Kidney epithelial cell (primary cell): ENCODE measurements around the gene GPN3. TPM values are rescaled to one million over a fixed set of nuclear protein-coding genes. Genes with fewer than 3 reads are reported as not detected.
"Not testable (repeated sequence)": the region's sequence is repeated elsewhere in the genome, so short reads cannot be mapped to it uniquely, and the experiment has no call there.

Experiments
- DNase-seq: peaks from one replicate; pipeline ENCODE4 v3.0.0-alpha.2; 2010; ENCODE audit warnings: low read depth
- H3K27me3 ChIP-seq: 2 replicates; pipeline ENCODE4 v1.6.0; 2011; ENCODE audit warnings: low read length; ENCODE audit not compliant: control insufficient read depth, insufficient read depth
- H3K36me3 ChIP-seq: 2 replicates; pipeline ENCODE4 v1.5.1; 2011; ENCODE audit warnings: low read length; ENCODE audit not compliant: control insufficient read depth, insufficient read depth
- H3K4me3 ChIP-seq: 2 replicates; pipeline ENCODE4 v1.5.1; 2011; ENCODE audit warnings: low read depth, mild to moderate bottlenecking, control low read depth, low read length
- total RNA-seq: library from RNA; depleted of rRNA; stranded (reverse); fragments of >200 nt; gene quantifications from 2 replicates; pipeline ENCODE4 v1.2.3, GENCODE V29; 2015
- TF ChIP-seq, protein P1 (sequence below): IDR thresholded peaks from 2 replicates; pipeline ENCODE4 v1.5.1; 2011; ENCODE audit warnings: mild to moderate bottlenecking, moderate library complexity, low read length, control low read depth, inconsistent platforms; ENCODE audit not compliant: insufficient read depth, poor library complexity, severe bottlenecking

GPN3 gene
- total RNA-seq, 1 donor from 2014 or later: 25.9 TPM

DNA sequence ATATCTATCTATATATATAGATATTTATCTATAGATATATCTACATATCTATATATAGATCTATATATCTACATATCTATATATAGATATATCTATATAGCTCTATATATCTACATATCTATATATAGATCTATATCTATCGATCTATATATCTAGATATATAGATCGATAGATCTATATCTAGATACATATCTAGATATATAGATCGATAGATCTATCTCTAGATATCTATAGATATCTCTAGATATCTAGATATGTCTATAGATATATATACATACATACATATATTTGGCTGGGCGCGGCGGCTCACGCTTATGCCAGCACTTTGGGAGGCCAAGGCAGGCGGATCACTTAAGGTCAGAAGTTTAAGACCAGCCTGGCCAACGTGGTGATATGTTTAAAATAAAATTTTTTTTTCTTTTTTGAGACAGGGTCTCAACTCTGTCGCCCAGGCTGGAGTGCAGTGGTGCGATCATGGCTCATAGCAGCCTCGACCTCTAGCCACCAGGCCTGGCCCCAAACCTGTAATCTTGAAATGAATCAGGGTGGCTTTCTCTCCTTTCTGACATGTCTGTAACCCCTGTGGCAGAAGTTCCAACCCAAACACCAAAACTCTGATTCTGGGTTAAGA, 36.0 kb downstream of the GPN3 start:
- no peaks in the 10 kb centered on the region for H3K36me3 ChIP-seq
- no peaks in the 10 kb centered on the region for H3K27me3 ChIP-seq
- H3K4me3 ChIP-seq: no peak overlapping the region
- no peak for DNase-seq
- TF ChIP-seq, protein P1, sequence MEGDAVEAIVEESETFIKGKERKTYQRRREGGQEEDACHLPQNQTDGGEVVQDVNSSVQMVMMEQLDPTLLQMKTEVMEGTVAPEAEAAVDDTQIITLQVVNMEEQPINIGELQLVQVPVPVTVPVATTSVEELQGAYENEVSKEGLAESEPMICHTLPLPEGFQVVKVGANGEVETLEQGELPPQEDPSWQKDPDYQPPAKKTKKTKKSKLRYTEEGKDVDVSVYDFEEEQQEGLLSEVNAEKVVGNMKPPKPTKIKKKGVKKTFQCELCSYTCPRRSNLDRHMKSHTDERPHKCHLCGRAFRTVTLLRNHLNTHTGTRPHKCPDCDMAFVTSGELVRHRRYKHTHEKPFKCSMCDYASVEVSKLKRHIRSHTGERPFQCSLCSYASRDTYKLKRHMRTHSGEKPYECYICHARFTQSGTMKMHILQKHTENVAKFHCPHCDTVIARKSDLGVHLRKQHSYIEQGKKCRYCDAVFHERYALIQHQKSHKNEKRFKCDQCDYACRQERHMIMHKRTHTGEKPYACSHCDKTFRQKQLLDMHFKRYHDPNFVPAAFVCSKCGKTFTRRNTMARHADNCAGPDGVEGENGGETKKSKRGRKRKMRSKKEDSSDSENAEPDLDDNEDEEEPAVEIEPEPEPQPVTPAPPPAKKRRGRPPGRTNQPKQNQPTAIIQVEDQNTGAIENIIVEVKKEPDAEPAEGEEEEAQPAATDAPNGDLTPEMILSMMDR: no peak

DNA sequence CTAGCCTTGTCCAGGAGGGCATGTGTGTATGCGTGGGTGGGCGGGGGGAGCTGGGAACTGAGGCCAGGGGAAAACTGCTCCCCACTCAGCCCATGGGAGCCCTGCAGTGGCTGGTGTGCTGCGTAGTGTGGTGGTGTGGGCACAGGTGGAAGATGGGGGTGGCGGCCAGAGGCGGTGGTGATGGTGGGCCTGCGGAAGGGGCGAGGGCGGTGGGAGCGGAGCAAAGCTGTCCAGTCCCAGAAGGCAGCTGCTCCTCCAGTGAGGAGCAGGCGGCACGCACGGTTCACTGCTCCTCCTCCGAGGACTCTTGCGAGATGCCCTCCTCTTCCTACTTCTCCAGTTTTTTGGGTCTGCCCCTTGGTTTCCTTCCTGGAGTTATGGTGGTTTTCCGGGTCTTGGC, 38.4 kb downstream of the GPN3 start:
- not testable (repeated sequence) for DNase-seq, H3K36me3 ChIP-seq, H3K27me3 ChIP-seq, H3K4me3 ChIP-seq

DNA sequence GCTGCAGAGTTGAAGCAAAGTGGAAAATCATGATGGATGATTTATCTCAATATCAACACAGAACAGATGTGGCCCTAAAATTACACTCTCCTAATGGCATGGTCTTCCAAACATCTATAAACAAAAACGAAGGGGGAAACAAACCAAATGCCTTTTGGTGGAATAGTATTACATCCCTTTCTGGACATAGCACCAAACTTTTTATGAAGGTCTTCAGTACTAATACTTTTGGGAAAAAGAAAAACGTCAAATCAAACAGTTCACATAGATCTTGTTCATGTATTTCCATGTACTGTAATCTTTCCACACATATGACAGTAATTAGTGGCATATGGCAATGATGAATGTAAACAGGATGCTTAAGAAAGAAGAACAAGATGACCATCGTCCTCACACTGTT, 41.7 kb downstream of the GPN3 start:
- H3K36me3 ChIP-seq: no peaks in the 10 kb centered on the region
- TF ChIP-seq, protein P1: no peak
- no peak for DNase-seq
- H3K27me3 ChIP-seq: no peaks in the 10 kb centered on the region
- no peak overlapping the region for H3K4me3 ChIP-seq

DNA sequence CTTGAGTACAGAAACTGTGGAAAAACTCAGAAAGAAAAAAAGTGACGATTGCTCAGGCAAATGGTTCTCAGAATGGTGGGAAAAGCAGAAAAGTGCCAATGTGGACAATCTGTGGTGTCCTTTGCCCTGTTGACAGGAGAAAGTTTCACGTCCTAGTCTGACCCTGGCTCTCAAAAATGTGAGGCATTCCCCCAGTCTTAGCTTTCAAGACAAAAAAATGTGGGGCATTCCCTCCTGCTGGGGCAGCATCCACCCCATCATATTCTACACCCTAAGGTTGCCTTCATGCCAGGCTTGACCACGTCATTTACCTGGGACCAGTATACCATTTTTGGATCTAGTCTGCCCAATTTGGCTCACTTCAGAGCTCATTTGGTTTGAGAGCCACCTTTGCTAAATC, 43.8 kb downstream of the GPN3 start:
- TF ChIP-seq, protein P1: no peak
- Histone ChIP-seq H3K4me3 (no peak overlapping the region), H3K27me3 (no peaks in the 10 kb centered on the region), H3K36me3 (no peaks in the 10 kb centered on the region)
- no peak for DNase-seq

DNA sequence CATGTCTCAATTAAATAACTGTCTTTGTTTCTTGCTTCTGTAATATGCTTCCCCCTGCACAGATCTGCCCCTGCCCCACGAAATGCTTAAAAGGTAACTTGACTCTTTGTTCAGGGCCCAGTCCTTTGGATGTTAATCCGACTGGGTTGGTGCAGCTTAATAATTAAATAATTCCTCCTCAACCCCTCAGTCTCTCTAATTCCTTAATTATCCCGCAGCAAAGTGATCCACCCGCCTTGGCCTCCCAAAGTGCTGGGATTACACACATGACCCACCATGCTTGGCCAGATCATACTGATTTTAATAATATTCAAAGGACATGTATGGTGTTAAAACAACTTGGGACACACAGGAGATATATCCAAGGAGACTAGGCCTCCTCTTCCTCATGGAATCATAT, 46.4 kb downstream of the GPN3 start:
- Histone ChIP-seq H3K4me3 (no peak overlapping the region), H3K27me3 (no peaks in the 10 kb centered on the region), H3K36me3 (no peaks in the 10 kb centered on the region)
- TF ChIP-seq, protein P1: no peak
- DNase-seq: no peak

DNA sequence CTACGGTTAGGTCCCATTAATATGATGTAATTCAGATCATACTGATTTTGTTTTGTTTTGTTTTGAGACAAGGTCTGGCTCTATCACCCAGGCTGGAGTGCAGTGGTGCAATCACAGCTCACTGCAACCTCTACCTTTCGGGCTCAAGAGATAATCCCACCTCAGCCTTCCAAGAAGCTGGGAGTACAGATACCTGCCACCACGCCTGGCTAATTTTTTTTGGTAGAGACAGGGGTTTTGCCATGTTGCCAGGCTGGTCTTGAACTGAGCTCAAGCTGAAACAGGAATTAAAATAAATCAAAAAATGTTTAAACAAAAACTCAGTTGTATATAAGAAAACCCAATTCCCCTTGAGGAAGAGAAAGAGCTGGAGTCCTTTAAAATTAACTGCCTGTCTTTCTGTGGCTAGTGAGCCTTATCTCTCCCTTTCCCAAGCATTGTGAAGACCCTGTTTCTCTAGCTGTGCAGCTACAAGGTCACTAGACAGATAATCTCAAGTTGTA, 46.8 kb downstream of the GPN3 start:
- no peaks in the 10 kb centered on the region for H3K27me3 ChIP-seq
- TF ChIP-seq, protein P1: no peak
- no peak for DNase-seq
- no peaks in the 10 kb centered on the region for H3K36me3 ChIP-seq
- H3K4me3 ChIP-seq: no peak overlapping the region

DNA sequence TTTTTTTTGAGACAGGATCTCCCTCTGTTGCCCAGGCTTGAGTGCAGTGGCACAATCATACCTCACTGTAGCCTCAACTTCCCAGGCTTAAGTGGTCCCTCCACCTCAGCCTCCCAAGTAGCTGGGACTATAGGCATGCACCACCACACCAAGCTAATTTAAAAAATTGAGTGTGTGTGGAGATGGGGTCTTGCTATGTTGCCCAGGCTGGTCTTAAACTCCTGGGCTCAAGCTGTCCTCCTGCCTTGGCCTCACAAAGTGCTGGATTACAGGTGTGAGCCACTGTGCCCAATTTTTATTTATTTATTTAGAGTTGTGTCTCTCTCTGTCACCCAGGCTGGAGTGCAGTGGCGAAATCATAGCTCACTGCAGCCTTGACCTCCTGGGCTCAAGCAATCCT, 47.4 kb downstream of the GPN3 start:
- not testable (repeated sequence) for DNase-seq, H3K36me3 ChIP-seq, H3K4me3 ChIP-seq, H3K27me3 ChIP-seq

DNA sequence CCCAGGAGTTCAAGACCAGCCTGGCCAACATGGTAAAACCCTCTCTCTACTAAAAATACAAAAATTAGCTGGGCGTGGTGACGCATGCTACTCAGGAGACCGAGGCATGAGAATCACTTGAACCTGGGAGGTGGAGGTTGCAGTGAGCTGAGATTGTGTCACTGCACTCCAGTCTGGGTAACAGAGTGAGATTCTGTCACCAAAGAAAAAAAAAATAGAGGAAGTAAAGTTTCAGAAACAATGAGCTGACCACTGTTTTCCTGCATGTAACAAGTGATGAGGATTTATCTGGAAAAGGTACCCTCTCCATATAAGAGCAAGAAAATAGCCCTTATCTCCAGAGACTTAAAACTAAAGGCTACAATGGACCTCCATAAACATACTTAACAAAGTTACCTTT, 50.9 kb downstream of the GPN3 start:
- DNase-seq, H3K27me3 ChIP-seq, H3K4me3 ChIP-seq, H3K36me3 ChIP-seq: not testable (repeated sequence)

DNA sequence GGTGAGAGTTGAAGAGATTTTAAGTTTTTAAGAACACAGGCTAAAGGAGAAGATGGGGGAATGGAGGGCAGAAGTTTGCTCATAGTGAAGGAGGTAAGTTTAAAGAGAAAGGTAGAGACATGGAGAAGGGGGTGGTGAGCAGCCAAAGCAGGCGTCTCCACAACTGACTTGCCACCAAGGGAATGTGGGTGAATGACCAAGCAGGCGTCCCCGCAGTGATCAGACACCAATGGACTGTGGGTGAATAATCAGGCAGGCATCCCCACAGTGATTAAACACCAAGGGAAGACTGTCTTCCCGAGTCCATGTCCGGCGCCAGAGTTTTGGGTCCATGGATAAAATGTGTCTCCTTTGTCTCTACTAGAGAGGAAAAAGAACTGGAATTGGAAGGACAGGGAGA, 58.0 kb downstream of the GPN3 start:
- not testable (repeated sequence) for H3K27me3 ChIP-seq, DNase-seq, H3K36me3 ChIP-seq, H3K4me3 ChIP-seq

DNA sequence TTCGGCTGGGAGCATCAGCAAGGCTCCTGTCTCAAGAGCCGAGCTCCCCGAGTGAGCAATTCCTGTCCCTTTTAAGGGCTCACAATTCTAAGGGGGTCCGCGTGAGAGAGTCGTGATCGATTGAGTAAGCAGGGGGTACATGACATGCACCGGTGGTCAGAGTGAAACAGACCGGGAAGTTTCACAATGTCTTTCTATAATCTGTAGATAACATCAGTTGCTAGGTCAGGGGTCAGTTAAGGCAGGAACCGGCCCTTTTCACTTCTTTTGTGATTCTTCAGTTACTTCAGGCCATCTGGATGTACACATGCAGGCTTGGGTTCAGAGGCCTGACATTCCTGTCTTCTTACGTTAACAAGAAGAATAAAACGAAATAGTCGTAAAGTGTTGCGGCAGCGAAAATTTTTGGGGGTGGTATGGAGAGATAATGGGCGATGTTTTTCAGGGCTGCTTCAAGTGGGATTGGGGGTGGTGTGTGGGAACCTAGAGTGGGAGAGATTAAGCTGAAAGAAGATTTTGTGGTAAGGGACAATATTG, 62.9 kb downstream of the GPN3 start:
- not testable (repeated sequence) for H3K4me3 ChIP-seq, H3K27me3 ChIP-seq, DNase-seq, H3K36me3 ChIP-seq
